Measurements from ENCODE around the gene GALNT14. TPM values are rescaled to one million over a fixed set of nuclear protein-coding genes. Genes with fewer than 3 reads are reported as not detected.

GALNT14 gene
- total and polyA plus RNA-seq, 2 of the 13 experiments (the other 11 are each of a cell fraction or from before 2014, with no cell fraction given) = not detected

DNA sequence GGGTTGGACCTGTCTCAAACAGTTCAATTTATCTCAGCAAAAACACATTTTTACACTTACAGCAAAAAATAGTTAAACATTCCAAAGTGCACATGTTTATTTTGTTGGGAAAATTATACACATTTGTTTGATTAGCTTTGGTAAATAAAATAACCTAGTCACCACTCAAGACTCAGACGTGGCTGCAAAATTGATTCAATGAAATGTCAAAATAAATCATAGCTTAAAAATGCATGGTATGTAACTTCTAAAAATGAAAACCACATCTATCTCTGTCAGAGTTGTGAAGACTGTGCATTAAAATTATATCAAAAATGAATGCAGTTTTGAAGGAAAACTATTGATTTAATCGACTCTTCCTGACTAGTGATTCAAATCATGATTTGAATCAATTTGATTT, 56.7 kb downstream of the GALNT14 start:
- FAIRE-seq (no peak), DNase-seq (ENCODE audit: low spot score) (no peak), ATAC-seq (no peak)
- H4K20me1 ChIP-seq (ENCODE audit: insufficient read depth, low read length) = no peaks in the 10 kb centered on the region
- H3K79me2 ChIP-seq (ENCODE audit: insufficient read depth, low read length) = no peaks in the 10 kb centered on the region
- no peak overlapping the region for H3K9ac ChIP-seq (ENCODE audit: insufficient read depth, low read depth, low read length)
- H3K27ac ChIP-seq (ENCODE audit: extremely low read length, insufficient read depth, low read length) = no peak overlapping the region
- H2AFZ ChIP-seq (ENCODE audit: low read length) = no peak overlapping the region
- no peaks in the 10 kb centered on the region for H3K9me3 ChIP-seq (ENCODE audit: low read length)
- no peak overlapping the region for H3K4me3 ChIP-seq (replicated peaks in 1 of 3; ENCODE audit: insufficient read depth in 1 of 3, low read depth in 2 of 3, low read length in 3 of 3)
- 10% methylated on average over 2 of the region's 2 CpGs for WGBS (ENCODE audit: low lambda C conversion rate)
- no peak overlapping the region for H3K4me2 ChIP-seq (ENCODE audit: low read depth, low read length)
- intact Hi-C loops (cut with micrococcal nuclease; ENCODE audit: unreplicated experiment) = no loop called here
- in situ Hi-C loops (cut with HindIII; ENCODE audit: extremely low pct_ligation_motif_present, low pct_unique_long_range_greater_than_20kb) = no loop called here
- no TSS peak for BruUV-seq (replicated peaks)
- ChIA-PET POLR2A (no interaction called here), CTCF (ENCODE audit: low intra/inter-chr PET ratio, low total read pairs) (no interaction called here)
- no peaks in the 10 kb centered on the region for H3K36me3 ChIP-seq (replicated peaks in 1 of 2; ENCODE audit: control insufficient read depth in 1 of 2, insufficient read depth in 2 of 2, low read length in 2 of 2)
- 0 out of 5 replicates have a peak, but pooled peaks cover 0 to 7% of the 10 kb centered on the region in 2 experiments for H3K27me3 ChIP-seq (ENCODE audit: control insufficient read depth in 1 of 2, insufficient read depth in 2 of 2, low read length in 2 of 2)
- peaks cover 11% of the 10 kb centered on the region for H3K4me1 ChIP-seq (ENCODE audit: insufficient read depth, low read length)
- TF ChIP-seq RXRB (CRISPR knock-in tag; IDR thresholded peaks at IDR 0.05; ENCODE audit: borderline replicate concordance) (no peak), ZNF569 (CRISPR knock-in tag; IDR thresholded peaks at IDR 0.05; ENCODE audit: borderline replicate concordance) (no peak), FOXC1 (CRISPR knock-in tag; IDR thresholded peaks at IDR 0.05; ENCODE audit: borderline replicate concordance) (no peak), KLF16 (CRISPR knock-in tag; IDR thresholded peaks at IDR 0.05) (no peak), NR1H2 (CRISPR knock-in tag; IDR thresholded peaks at IDR 0.05; ENCODE audit: borderline replicate concordance, low read depth) (no peak), ZBTB3 (CRISPR knock-in tag; IDR thresholded peaks at IDR 0.05; ENCODE audit: borderline replicate concordance, low read depth) (no peak), ZNF451 (CRISPR knock-in tag; IDR thresholded peaks at IDR 0.05) (no peak), SOX5 (CRISPR knock-in tag; IDR thresholded peaks at IDR 0.05; ENCODE audit: borderline replicate concordance) (no peak), TERF1 (CRISPR knock-in tag; IDR thresholded peaks at IDR 0.05) (no peak), KMT2A (CRISPR knock-in tag; IDR thresholded peaks at IDR 0.05) (no peak), ZNF33A (CRISPR knock-in tag; IDR thresholded peaks at IDR 0.05; ENCODE audit: borderline replicate concordance) (no peak), ESRRA (CRISPR knock-in tag; IDR thresholded peaks at IDR 0.05; ENCODE audit: low read depth) (no peak), ZNF614 (CRISPR knock-in tag; IDR thresholded peaks at IDR 0.05; ENCODE audit: borderline replicate concordance) (no peak), PRDM10 (CRISPR knock-in tag; IDR thresholded peaks at IDR 0.05; ENCODE audit: low read depth) (no peak), WIZ (CRISPR knock-in tag; IDR thresholded peaks at IDR 0.05) (no peak), NRL (CRISPR knock-in tag; IDR thresholded peaks at IDR 0.05; ENCODE audit: borderline replicate concordance) (no peak), ARNTL (CRISPR knock-in tag; IDR thresholded peaks at IDR 0.05) (no peak)
- TF ChIP-seq, protein P1, sequence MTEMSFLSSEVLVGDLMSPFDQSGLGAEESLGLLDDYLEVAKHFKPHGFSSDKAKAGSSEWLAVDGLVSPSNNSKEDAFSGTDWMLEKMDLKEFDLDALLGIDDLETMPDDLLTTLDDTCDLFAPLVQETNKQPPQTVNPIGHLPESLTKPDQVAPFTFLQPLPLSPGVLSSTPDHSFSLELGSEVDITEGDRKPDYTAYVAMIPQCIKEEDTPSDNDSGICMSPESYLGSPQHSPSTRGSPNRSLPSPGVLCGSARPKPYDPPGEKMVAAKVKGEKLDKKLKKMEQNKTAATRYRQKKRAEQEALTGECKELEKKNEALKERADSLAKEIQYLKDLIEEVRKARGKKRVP (CRISPR knock-in tag; IDR thresholded peaks at IDR 0.05) = no peak
- TF ChIP-seq, protein P2, sequence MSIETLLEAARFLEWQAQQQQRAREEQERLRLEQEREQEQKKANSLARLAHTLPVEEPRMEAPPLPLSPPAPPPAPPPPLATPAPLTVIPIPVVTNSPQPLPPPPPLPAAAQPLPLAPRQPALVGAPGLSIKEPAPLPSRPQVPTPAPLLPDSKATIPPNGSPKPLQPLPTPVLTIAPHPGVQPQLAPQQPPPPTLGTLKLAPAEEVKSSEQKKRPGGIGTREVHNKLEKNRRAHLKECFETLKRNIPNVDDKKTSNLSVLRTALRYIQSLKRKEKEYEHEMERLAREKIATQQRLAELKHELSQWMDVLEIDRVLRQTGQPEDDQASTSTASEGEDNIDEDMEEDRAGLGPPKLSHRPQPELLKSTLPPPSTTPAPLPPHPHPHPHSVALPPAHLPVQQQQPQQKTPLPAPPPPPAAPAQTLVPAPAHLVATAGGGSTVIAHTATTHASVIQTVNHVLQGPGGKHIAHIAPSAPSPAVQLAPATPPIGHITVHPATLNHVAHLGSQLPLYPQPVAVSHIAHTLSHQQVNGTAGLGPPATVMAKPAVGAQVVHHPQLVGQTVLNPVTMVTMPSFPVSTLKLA (IDR thresholded peaks at IDR 0.05) = no peak
